ENCODE results near the gene MYMX. TPM values are rescaled to one million over a fixed set of nuclear protein-coding genes. Genes with fewer than 3 reads are reported as not detected.

The MYMX gene
- total RNA-seq, 1 donor from 2014 or later: not detected

GRCh38 chr6:44265007-44265721, 48.4 kb downstream of the MYMX start, which contains the start of gene NFKBIE:
TSS of gene NFKBIE (minus strand) at chr6:44265551. CDS start at chr6:44265346, 205 bp downstream.
- no peaks in the 10 kb centered on the region for H3K36me3 Mint-ChIP-seq (ENCODE audit: low read depth)
- H3K27me3 Mint-ChIP-seq (ENCODE audit: low read depth): peaks cover 19% of the 10 kb centered on the region

GRCh38 chr6:44265722-44266233, 49.1 kb downstream of the MYMX start:
- no peaks in the 10 kb centered on the region for H3K9me3 Mint-ChIP-seq
- H3K27me3 Mint-ChIP-seq (ENCODE audit: low read depth): peaks cover 19% of the 10 kb centered on the region
- no peak for TF ChIP-seq CTCF (conservative IDR thresholded peaks at IDR 0.05)
- peak overlapping the region; percentile 89 for H3K4me3 Mint-ChIP-seq
- H3K27ac Mint-ChIP-seq (ENCODE audit: unreplicated experiment): no peak overlapping the region
- peaks cover 66% of the 10 kb centered on the region for H3K4me1 Mint-ChIP-seq
- no peak for DNase-seq (ENCODE audit: low read depth, low spot score)
- H3K36me3 Mint-ChIP-seq (ENCODE audit: low read depth): no peaks in the 10 kb centered on the region

More at GRCh38 chr6:44265007-44265721, 48.4 kb downstream of the MYMX start, which contains the start of gene NFKBIE:
- Mint-ChIP-seq H3K4me3 (peak within 1 kb of the TSS; percentile 96), H3K27ac (ENCODE audit: unreplicated experiment) (peak within 1 kb of the TSS; percentile 89), H3K9me3 (no peaks in the 10 kb centered on the region), H3K4me1 (peaks cover 66% of the 10 kb centered on the region)
- TF ChIP-seq CTCF (conservative IDR thresholded peaks at IDR 0.05): peak; percentile 44
- DNase-seq (ENCODE audit: low read depth, low spot score): peak; percentile 94

- peak overlapping the region; percentile 24 for H3K27ac Mint-ChIP-seq (ENCODE audit: unreplicated experiment)
- TF ChIP-seq CTCF (conservative IDR thresholded peaks at IDR 0.05): no peak
- peak overlapping the region; percentile 89 for H3K4me3 Mint-ChIP-seq
- H3K9me3 Mint-ChIP-seq: no peaks in the 10 kb centered on the region
- no peaks in the 10 kb centered on the region for H3K36me3 Mint-ChIP-seq (ENCODE audit: low read depth)
- H3K27me3 Mint-ChIP-seq (ENCODE audit: low read depth): peaks cover 19% of the 10 kb centered on the region
- peaks cover 70% of the 10 kb centered on the region for H3K4me1 Mint-ChIP-seq
- DNase-seq (ENCODE audit: low read depth, low spot score): no peak
These were observed 49.6 kb downstream of the MYMX start for GRCh38 chr6:44266347-44266746.

GRCh38 chr6:44267252-44267651, 50.5 kb downstream of the MYMX start:
- H3K4me3 Mint-ChIP-seq: peak overlapping the region; percentile 89
- peaks cover 19% of the 10 kb centered on the region for H3K27me3 Mint-ChIP-seq (ENCODE audit: low read depth)
- DNase-seq (ENCODE audit: low read depth, low spot score): no peak
- no peak for TF ChIP-seq CTCF (conservative IDR thresholded peaks at IDR 0.05)
- no peaks in the 10 kb centered on the region for H3K36me3 Mint-ChIP-seq (ENCODE audit: low read depth)
- no peaks in the 10 kb centered on the region for H3K9me3 Mint-ChIP-seq
- H3K4me1 Mint-ChIP-seq: peaks cover 77% of the 10 kb centered on the region
- H3K27ac Mint-ChIP-seq (ENCODE audit: unreplicated experiment): peak overlapping the region; percentile 12

Other genes starting within 250 kb of the MYMX start
- 62.9 and 65.5 TPM in 2 replicates for gene MRPL14, start 89.5 kb upstream of the MYMX start, total RNA-seq
- gene TMEM63B, start 89.4 kb upstream of the MYMX start, total RNA-seq: 47.0 and 51.2 TPM in 2 replicates
- not detected in 2 replicates for gene CAPN11, start 58.1 kb upstream of the MYMX start, total RNA-seq
- gene SLC29A1, start 6.7 kb downstream of the MYMX start, total RNA-seq: 54.8 and 55.0 TPM in 2 replicates
- 1,508 and 1,541 TPM in 2 replicates for gene HSP90AB1, start 30.2 kb downstream of the MYMX start, total RNA-seq
- 70.5 and 77.7 TPM in 2 replicates for gene SLC35B2, start 40.6 kb downstream of the MYMX start, total RNA-seq
- 16.1 and 20.2 TPM in 2 replicates for gene NFKBIE, start 48.6 kb downstream of the MYMX start, total RNA-seq
- gene TMEM151B, start 53.5 kb downstream of the MYMX start, total RNA-seq: 19.0 and 21.2 TPM in 2 replicates
- gene AARS2, start 96.4 kb downstream of the MYMX start, total RNA-seq: 32.1 and 33.6 TPM in 2 replicates
- not detected in 2 replicates for gene SPATS1, start 125.7 kb downstream of the MYMX start, total RNA-seq
- 36.2 and 39.0 TPM in 2 replicates for gene CDC5L, start 170.8 kb downstream of the MYMX start, total RNA-seq